Measurements from ENCODE around the gene NRXN3. TPM values are rescaled to one million over a fixed set of nuclear protein-coding genes. Genes with fewer than 3 reads are reported as not detected.
"Not testable (repeated sequence)": the region's sequence is repeated elsewhere in the genome, so short reads cannot be mapped to it uniquely, and the experiment has no call there.

Gene NRXN3
- total RNA-seq, 1 donor from 2014 or later = not detected

DNA sequence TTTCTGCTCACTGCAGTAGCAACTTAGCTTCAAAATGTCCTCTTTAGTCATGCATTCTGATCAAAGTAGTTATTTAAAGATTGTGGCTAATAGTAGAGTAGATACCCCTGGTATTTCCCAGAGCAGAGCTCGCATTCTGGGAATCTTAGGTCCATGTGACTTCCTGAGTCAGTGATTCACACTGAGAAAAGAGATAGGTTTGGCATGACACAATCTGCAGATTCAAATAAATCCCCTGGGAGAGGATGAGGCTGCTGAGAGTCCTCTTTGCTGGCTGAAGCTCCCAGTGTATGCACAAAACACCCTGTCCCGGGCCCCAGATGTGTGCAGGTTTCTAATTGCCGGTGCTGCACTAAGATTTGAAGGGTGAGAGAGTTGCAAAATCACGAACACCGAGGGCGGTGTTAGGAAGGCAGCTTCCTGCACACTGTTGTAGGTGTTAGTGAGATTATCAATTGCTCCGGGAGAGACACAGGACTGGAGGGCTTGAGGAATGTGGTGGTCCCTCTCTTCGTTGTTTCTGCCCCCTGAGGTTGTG, 233.2 kb downstream of the NRXN3 start:
- no peak for DNase-seq (ENCODE audit: low read depth in 2 of 2)

DNA sequence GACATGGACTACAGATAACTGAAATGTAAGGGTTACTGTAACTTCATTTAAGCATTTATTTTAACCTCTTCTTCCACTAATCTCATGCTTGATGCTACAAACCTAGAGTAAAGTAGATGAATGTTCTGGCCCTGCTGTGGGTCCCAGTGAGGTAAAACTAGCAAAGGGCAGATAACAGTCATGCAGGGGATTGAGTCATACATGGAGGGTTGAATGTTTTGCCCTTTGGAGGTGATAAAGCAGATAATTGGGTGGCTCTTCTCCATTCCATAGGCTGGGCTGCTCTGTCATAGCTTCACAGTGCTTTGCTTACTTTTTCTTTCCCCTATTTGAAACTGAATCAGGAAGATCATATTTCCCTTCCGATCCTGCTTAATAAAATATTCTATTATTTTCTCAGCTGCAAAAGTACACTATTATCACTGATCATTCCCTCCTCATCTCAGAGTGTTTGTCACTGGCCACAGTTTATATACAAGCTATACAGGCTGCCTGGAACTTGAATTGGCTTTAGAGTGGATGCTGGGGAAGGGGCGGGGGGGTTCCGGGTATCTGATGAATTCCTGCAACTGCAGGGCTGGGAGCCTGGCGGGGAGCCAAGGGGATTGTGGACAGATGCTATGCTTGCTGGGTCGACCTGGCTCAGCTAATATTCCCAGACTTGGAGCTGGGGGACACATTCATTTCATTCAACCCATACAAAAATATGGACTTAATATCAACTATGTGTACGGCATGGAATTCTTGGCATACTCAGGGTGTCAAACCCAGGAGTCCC, 235.1 kb downstream of the NRXN3 start:
- DNase-seq (ENCODE audit: low read depth in 2 of 2) = no peak

DNA sequence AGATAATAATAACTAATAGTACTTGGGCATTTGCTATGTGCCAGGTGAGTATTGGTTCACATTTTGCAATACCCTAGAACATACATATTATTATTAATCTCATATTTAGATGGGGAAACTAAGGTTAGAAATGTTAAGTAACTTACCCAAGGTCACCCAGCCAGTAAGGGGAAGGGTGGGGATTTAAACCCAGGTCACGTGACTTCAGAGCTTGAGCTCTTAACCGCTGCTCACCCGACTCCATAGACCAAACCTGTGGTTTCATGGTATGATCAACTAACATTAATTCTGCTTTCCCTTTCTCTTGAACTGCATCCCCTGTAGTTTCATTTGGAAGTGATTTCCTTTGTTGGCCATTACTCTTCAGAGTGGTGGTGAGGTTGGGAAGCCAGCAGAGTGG, 242.3 kb downstream of the NRXN3 start:
- no peak for DNase-seq (ENCODE audit: low read depth in 2 of 2)

DNA sequence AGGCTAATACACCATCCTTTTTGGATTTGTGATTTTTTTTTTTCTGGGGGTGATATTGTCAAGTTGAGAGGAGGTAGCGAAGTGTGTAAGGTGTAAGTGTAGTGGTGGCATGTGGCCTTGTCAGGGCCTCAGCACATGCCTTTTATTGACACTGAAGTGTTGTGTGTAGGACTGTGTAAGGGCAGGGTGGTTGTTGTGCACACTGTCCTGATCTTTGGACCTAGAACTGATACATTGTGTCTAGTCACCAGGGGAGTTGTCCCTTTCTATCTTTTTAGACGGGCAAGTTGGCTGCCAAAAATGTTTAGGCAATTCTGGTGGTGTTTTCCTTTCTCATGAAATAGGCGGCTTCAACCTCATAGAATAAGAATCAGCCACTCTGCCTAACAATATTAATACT, 244.0 kb downstream of the NRXN3 start:
- DNase-seq (ENCODE audit: low read depth in 2 of 2) = no peak

- DNase-seq (ENCODE audit: low read depth in 2 of 2) = no peak
Observed at GRCh38 chr14:78417532-78417931, 247.4 kb downstream of the NRXN3 start.

GRCh38 chr14:78424311-78424710, 254.1 kb downstream of the NRXN3 start:
- DNase-seq (ENCODE audit: low read depth in 2 of 2) = no peak

DNA sequence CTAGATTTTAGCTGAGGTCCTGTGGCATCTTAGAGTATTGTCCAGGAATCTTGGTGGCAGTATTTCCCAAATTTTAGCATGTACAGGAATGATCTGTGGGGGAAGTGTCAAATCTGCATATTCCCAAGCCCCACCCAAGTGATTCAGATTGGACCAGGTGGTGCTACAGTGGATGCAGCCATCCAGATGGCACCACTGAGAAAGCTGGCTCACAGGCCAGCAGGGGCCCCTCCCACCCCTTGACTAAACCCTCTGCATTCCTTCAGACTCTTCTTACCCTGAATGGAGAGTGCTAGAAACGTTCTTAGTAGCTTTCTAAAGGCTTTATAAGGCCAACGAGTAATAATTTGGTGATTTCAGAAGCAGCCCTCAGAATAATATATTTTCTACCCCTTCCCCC, 255.2 kb downstream of the NRXN3 start:
- DNase-seq (ENCODE audit: low read depth in 2 of 2) = no peak

DNA sequence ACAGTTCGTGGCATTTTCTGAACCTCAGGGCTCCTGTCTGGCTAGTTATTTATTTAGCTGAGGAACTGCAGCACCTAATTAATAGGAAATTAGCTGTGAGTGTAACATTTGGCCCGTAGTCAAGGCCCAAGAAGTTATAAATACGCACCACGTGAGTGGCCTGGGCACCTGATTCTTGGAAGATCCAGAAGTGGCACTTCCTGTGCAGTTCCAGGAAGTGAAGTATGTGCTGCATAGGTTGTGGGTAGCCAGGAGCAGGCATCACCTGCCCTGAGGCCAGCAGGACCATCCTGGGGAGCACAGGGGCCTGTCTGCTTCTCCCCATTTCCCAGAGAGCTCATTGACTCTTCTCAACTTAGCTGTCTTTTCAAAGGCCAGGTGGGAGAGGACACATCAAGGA, 255.6 kb downstream of the NRXN3 start:
- DNase-seq (ENCODE audit: low read depth in 2 of 2) = no peak

DNA sequence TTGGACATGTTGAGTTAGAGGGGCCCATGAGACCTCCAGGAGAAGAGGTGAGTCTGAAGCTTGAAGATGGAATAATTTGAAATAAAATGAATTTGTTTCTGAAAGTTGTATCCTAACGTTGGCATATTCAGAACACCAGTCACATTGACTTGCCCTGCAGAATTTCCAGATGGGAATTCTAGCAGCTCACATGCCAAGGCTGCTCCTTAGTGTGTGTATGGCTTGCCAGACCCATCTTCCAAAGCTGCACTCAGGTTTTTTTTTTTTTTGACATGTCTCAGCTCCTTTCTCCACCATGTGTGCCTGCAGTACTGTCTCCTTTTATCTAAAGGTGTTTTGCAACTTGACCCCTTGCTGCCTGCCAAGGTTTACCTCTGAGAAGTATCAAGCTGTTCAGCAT, 261.9 kb downstream of the NRXN3 start:
- DNase-seq (ENCODE audit: low read depth in 2 of 2) = no peak

DNA sequence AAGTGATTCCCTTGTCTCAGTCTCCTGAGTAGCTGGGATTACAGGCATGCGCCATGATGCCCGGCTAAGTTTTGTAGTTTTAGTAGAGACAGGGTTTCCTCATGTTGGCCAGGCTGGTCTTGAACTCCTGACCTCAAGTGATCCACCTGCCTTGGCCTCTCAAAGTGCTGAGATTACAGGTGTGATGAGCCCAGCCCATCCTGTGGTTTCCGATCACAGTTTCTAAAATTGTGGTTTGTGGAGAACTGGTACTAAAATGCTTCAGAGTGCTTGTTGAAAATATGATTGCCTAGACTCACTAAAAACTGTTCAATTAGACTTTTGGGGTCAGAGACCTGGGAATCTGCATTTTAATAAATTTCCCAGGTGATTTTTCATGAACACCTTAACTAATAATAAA, 267.3 kb downstream of the NRXN3 start:
- DNase-seq (ENCODE audit: low read depth in 2 of 2) = not testable (repeated sequence)

- DNase-seq (ENCODE audit: low read depth in 2 of 2) = no peak
Observed at GRCh38 chr14:78440356-78440894, 270.3 kb downstream of the NRXN3 start.

DNA sequence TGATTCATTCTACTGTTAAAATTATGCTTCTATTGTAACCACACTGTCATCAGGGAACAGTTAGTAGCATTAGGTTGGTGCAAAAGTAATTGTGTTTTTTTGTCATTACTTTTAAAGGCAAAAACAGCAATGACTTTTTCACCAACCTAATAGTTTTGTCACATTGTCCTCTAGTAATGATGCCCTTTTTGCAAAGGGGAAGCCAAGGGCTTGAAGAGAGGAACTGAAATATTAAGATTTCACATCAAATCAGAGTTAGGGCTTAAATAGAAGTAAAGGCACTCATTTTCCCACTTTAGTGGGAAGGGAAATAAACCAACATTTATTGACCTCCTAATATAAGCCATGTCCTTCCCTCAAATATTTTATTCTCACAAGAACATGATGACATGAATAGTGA, 273.7 kb downstream of the NRXN3 start:
- DNase-seq (ENCODE audit: low read depth in 2 of 2) = no peak

- no peak for DNase-seq (ENCODE audit: low read depth in 2 of 2)
Observed at GRCh38 chr14:78445275-78445674, 275.1 kb downstream of the NRXN3 start.

GRCh38 chr14:78446807-78447206, 276.6 kb downstream of the NRXN3 start:
- DNase-seq (ENCODE audit: low read depth in 2 of 2) = peak in 1 of 2 donors; percentile 2

DNA sequence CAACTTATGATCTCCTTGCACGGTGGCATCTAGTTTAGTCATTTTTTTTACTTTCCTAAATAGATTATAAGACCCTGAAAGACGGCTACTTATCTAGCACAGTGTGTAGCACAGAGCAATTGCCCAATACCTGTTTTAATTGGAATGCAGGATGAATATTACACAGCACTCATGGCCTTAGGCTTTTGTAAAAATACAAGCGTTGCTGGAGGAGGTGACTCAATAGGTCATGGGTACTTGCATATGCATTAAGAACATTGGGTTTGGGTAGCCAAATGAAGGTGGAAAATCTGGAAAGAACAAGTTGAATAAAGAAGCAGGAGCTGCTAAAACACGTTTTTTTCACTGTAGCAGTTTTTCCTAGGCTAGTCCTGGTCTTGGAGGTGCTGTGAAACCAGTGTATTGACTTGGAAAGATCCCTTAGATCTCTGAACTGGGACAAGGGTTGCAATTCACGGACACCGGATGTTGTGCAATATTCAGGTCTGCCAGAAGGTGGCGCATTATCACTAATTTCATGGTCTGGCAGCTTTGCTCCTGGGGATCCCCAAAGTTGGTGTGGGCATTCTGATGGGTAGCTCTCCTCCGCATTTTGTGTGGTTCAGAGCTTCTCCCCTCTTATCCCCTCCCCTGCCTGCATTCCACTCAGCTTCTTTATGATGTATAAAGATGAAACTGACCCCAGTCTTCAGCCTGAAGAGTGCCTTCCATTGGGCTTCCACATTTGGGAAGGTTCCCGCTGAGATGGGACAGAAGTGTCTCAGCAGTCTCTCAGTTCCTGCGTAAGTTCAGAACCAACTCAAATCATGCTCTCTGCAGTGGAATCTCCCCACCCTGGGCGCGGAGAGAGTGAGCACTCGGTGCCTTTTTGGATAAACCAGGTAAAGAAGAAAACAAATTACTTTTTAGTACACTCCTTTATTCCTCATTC, 278.3 kb downstream of the NRXN3 start:
- DNase-seq (ENCODE audit: low read depth in 2 of 2) = peak; percentile 21 to 32

DNA sequence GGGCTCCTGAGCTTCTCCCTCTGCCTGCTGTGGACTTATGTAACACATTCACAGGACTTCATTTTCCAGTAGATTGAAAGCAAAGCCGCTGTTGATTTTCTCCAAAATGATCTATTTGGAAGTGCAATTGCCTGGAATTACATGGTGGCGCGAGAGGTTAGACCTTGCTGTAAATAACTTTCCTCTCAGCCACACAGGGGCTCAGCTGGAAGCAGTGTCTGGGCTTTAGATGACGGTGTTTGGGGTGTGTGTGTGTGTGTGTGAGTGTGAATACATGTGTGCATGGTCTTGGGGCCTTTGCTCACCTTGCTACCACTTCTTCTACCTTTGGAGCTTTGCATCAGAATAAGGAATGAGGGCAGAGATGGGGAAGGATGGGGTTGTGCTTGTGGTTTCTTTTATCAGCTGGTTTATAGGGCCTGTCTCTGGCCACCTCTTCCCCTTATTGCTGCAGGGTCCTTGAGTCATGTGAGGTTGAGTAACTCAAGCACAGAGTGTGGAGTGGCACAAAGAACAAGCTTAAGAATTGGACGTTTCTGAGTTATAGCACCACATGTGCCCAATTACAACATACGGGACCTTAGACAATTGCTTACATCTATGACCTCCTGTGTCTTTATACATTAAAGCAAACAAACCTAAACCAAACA, 280.6 kb downstream of the NRXN3 start:
- DNase-seq (ENCODE audit: low read depth in 2 of 2) = no peak

GRCh38 chr14:78451319-78451695, 281.1 kb downstream of the NRXN3 start:
- DNase-seq (ENCODE audit: low read depth in 2 of 2) = no peak

DNA sequence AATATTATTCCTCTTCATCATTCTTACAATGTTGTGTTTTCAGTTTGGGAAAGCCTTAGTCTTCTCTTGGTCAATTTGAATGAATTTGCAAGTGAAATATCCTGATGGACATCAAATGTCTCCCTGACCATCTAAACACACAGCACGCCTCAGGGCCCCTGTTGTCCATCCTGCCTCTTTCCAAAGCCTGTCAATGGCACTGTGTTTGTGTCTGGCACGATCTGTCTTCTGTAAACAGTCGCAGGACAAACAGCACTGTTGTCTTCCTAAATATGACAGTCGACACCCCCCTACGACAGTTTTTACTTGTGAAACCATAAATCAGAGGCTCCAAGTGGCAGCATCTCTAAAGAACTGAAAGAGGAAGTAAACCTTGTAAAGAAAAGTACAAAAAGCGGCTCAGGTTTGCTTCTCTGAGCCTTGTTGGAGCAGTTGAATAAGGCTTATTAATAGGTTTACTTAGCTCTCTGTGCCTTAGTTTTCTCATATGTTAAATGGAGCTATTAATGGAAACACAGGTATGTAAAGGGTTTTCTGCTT, 285.8 kb downstream of the NRXN3 start:
- DNase-seq (ENCODE audit: low read depth in 2 of 2) = no peak

DNA sequence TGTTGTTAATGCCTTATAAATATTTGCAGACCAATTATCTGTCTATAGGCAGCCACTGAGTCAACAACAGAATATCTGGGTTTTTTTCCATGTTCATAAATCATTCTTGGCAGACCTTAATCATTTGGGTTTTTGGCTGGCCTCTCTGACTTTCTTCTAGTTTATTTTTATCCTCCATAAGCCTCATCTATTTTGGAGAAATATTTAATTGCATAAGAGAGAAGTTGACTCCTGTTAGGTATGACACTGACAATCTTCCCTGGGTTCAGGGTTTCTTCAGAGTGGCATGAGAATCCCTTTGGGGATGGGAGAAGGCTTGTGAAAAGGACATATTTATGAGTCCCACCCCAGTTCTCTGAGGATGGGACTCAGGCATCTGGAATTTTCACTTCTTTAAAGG, 299.8 kb downstream of the NRXN3 start:
- no peak for DNase-seq (ENCODE audit: low read depth in 2 of 2)

DNA sequence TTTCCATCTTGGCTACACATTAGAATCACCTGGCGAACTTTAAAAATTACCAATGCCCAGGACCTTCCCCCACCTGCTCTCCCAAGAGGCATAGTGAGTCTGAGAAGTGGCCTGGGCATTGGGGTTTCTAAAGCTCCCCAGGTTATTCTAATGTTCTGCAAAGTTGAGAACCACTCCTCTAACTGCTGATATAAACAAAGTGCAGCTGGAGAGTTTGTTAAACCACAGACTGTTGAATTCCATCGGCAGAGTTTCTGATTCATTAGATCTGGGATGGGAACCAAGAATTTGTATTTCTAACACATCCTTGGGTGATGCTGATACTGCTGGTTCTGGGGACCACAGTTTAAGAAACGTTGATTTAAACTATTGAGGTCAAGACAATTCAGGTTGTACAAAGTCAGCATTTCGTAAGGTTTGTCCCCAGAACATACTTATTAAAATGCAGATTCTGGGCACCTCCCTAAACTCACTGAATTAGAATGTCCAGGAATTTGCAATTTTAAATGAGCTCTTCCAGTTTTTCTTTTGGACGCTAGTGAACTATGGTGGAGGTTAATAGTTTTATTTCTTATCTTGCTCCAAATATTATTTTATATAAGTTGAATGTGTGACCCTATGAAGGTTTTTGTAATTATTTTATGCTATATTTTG, 309.1 kb downstream of the NRXN3 start:
- no peak for DNase-seq (ENCODE audit: low read depth in 2 of 2)

DNA sequence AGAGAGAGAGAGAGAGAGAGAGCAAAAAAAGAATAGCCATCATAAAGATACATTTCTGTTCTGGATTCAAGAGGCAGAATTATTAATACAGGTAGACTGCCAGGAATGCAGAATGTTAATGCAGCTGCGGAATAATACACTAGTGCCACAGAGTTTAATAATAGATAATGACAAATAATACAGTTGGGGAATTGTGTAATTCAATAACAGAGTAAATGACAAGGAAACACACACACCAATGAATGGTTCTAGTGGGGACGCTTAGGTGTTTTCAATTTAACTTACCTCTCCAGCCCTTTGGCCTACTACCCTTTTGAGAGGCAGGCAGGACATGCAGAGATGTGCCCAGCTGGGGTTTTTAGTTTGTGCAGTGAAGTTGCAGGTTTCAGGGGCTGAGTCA, 313.9 kb downstream of the NRXN3 start:
- DNase-seq (ENCODE audit: low read depth in 2 of 2) = no peak

All from lung microvascular endothelial cell (primary cell).